Esophagus muscularis mucosa (tissue), 4 donors: ENCODE data around the gene SLC17A3. TPM values are rescaled to one million over a fixed set of nuclear protein-coding genes. Genes with fewer than 3 reads are reported as not detected.

Source experiments
- DNase-seq: peaks from one replicate; pipeline ENCODE4 v3.0.0-alpha.2; 2017; ENCODE audit errors: extremely low spot score
- H3K27ac ChIP-seq, 4 donors: fragments of 200-600 bp; sonication (generic); replicated peaks in 1 of 4; 1 replicate in 3 of 4; 2 replicates in 1 of 4; pipeline ENCODE4 v1.5.1; 2016 to 2019; ENCODE audit warnings: mild to moderate bottlenecking in 1 of 4
- H3K27me3 ChIP-seq, 4 donors: fragments of 200-600 bp; sonication (generic); one replicate each; pipeline versions ENCODE4 v1.5.1 to v1.6.0; 2016 to 2019
- H3K36me3 ChIP-seq, 4 donors: fragments of 200-600 bp; sonication (generic); one replicate each; pipeline ENCODE4 v1.5.1; 2016 to 2019
- H3K4me1 ChIP-seq, 4 donors: fragments of 200-600 bp; sonication (generic); one replicate each; pipeline ENCODE4 v1.5.1; 2016 to 2019
- H3K4me3 ChIP-seq, 4 donors: fragments of 200-600 bp; sonication (generic); 1 replicate in 2 of 4; 2 replicates in 2 of 4; pipeline ENCODE4 v1.5.1; 2016 to 2019; ENCODE audit warnings: mild to moderate bottlenecking in 4 of 4, moderate library complexity in 1 of 4
- H3K9me3 ChIP-seq, 4 donors: fragments of 200-600 bp; sonication (generic); 1 replicate in 3 of 4; 2 replicates in 1 of 4; pipeline ENCODE4 v1.5.1; 2016 to 2019
- EP300 ChIP-seq: sonication (generic); formaldehyde crosslinking; IDR thresholded peaks from one replicate; pipeline ENCODE4 v1.6.1; 2017; ENCODE audit warnings: antibody characterized with exemption
- POLR2A ChIP-seq: fragments of 450-650 bp; IDR thresholded peaks from one replicate; pipeline ENCODE4 v1.6.1; 2017; ENCODE audit warnings: antibody characterized with exemption, moderate library complexity, mild to moderate bottlenecking, low read depth
- POLR2AphosphoS5 ChIP-seq, 2 donors: sonication (generic); formaldehyde crosslinking; IDR thresholded peaks; one replicate each; pipeline ENCODE4 v1.6.1; 2017; ENCODE audit warnings: antibody characterized with exemption in 2 of 2
- WGBS: methylation state at CpG from one replicate; pipeline ENCODE4 v1.1.5; 2018; 5-methylcytosine and 5-hydroxymethylcytosine counted together
- intact Hi-C: fragments of 100-400 bp; cut with DNase I; formaldehyde crosslinking; loops from one replicate; pipeline ENCODE4 v1.15.1; 2023
- total RNA-seq, 4 donors: library from RNA; depleted of rRNA; stranded (reverse); fragments of >200 nt; gene quantifications; one replicate each; pipeline versions ENCODE4 v1.1.0 to v1.2.1, GENCODE V29; 2016
- TF ChIP-seq, protein P1 (sequence below), 3 experiments: fragments of 200-600 bp in 2 of 3; fragments of 450-650 bp in 1 of 3; sonication (generic) in 2 of 3; IDR thresholded peaks; one replicate each; pipeline ENCODE4 v1.5.1; 2017 to 2019; ENCODE audit warnings: antibody characterized with exemption in 3 of 3, mild to moderate bottlenecking in 2 of 3, moderate library complexity in 1 of 3

SLC17A3 gene, protein sequence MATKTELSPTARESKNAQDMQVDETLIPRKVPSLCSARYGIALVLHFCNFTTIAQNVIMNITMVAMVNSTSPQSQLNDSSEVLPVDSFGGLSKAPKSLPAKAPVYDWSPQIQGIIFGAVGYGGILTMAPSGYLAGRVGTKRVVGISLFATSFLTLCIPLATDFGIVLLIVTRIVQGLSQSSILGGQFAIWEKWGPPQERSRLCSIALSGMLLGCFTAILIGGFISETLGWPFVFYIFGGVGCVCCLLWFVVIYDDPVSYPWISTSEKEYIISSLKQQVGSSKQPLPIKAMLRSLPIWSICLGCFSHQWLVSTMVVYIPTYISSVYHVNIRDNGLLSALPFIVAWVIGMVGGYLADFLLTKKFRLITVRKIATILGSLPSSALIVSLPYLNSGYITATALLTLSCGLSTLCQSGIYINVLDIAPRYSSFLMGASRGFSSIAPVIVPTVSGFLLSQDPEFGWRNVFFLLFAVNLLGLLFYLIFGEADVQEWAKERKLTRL
- total RNA-seq: not detected

DNA sequence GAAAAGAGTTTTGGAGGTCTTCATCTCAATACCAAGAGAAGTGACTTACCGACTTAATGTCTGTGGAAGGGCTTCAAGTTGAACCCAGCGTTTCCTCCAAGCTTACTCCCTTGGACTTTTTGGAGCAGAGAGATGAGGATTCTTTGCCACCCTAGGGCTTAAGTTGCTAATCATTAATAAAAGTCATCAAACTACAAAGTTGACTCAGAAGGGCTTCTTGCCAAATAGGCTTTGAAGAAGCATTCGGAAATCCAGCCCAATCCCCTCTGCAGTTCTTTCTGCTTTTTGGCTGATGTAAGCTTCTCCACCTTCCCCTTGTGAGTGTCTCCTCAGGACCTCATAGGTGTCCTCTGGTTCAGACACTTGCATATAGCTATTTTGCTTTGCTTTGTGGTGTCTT lies at the start of gene SLC17A3:
SLC17A3 (minus strand) TSS at position 126 of the 400 bp plus-strand sequence. CDS start 5,856 bp downstream, outside the sequence.
- Histone ChIP-seq H3K9me3 (no peaks in the 10 kb centered on the region), H3K36me3 (no peaks in the 10 kb centered on the region), H3K27me3 (peaks cover 0 to 8% (median 0%) of the 10 kb centered on the region in 4 donors), H3K4me1 (no peaks in the 10 kb centered on the region), H3K27ac (no peak within 1 kb of the TSS), H3K4me3 (no peak within 1 kb of the TSS)
- DNase-seq: no peak
- TF ChIP-seq, protein P1, sequence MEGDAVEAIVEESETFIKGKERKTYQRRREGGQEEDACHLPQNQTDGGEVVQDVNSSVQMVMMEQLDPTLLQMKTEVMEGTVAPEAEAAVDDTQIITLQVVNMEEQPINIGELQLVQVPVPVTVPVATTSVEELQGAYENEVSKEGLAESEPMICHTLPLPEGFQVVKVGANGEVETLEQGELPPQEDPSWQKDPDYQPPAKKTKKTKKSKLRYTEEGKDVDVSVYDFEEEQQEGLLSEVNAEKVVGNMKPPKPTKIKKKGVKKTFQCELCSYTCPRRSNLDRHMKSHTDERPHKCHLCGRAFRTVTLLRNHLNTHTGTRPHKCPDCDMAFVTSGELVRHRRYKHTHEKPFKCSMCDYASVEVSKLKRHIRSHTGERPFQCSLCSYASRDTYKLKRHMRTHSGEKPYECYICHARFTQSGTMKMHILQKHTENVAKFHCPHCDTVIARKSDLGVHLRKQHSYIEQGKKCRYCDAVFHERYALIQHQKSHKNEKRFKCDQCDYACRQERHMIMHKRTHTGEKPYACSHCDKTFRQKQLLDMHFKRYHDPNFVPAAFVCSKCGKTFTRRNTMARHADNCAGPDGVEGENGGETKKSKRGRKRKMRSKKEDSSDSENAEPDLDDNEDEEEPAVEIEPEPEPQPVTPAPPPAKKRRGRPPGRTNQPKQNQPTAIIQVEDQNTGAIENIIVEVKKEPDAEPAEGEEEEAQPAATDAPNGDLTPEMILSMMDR (IDR thresholded peaks at IDR 0.05): no peak
- TF ChIP-seq EP300 (no peak), POLR2AphosphoS5 (IDR thresholded peaks at IDR 0.05) (no peak), POLR2A (no peak)
- intact Hi-C loops: no loop called here
- WGBS: 80% methylated on average over 3 of the region's 3 CpGs

DNA sequence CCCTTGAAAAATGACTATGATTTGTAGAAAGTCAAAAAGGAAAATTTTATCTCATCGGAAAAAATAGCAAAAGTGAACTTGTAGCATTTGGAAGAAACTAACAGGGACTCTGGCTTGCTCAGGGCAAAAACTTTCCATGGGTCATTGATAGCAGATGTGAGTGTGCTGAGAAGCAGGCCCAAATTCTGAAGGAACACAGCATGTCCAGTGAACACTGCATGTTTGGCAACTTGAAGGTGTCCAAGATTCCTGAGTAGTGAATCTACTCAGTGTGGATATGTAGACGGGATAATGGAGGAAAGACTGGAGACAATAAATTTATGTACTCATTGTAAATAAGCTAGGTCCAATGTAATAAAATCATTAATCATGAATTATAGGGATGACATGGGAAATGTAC lies 48.3 kb upstream of the SLC17A3 start:
- Histone ChIP-seq H3K27ac (no peak overlapping the region), H3K27me3 (peaks cover 0 to 5% (median 0%) of the 10 kb centered on the region in 4 donors), H3K4me1 (no peaks in the 10 kb centered on the region), H3K4me3 (no peak overlapping the region), H3K36me3 (no peaks in the 10 kb centered on the region), H3K9me3 (no peaks in the 10 kb centered on the region)
- DNase-seq: no peak
- TF ChIP-seq POLR2A (no peak), POLR2AphosphoS5 (IDR thresholded peaks at IDR 0.05) (no peak), EP300 (no peak)
- TF ChIP-seq, protein P1 (IDR thresholded peaks at IDR 0.05): no peak
- intact Hi-C loops: no loop called here
- WGBS: 73% methylated on average over 2 of the region's 2 CpGs

DNA sequence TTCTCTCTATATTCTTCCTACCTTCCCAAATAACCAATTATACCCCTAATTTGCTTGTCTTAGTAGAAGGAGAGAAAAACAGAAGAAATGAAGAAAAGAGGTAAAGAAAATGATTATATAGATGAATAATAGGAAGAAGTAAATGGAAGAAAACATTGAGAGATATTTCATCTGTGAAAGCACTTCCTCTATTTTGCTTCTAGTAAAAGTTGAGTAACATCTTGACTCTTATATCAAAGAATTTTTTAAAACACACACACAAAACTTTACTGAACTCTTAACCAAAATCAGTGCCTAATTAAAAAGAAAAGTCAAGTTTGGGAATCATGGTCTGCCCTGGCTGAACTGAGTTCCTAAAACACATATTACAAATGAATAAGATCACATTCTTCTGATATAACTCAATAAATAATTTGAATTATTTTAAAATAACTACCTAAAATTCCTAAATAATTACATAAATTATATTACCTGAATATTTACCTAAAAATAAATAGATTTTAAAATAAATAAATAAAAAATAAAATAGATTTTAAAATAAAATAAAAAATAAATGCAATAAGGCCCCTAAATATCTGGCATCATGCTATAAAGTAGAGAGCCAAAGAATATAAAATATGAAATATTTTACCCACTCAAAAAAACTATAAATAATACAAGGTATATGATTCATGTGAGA lies 47.6 kb upstream of the SLC17A3 start:
- TF ChIP-seq EP300 (no peak), POLR2A (no peak), POLR2AphosphoS5 (IDR thresholded peaks at IDR 0.05) (no peak)
- TF ChIP-seq, protein P1 (IDR thresholded peaks at IDR 0.05): no peak
- Histone ChIP-seq H3K27ac (no peak overlapping the region), H3K27me3 (peaks cover 0 to 5% (median 0%) of the 10 kb centered on the region in 4 donors), H3K4me3 (no peak overlapping the region), H3K9me3 (no peaks in the 10 kb centered on the region), H3K4me1 (no peaks in the 10 kb centered on the region), H3K36me3 (no peaks in the 10 kb centered on the region)
- intact Hi-C loops: no loop called here
- DNase-seq: no peak

DNA sequence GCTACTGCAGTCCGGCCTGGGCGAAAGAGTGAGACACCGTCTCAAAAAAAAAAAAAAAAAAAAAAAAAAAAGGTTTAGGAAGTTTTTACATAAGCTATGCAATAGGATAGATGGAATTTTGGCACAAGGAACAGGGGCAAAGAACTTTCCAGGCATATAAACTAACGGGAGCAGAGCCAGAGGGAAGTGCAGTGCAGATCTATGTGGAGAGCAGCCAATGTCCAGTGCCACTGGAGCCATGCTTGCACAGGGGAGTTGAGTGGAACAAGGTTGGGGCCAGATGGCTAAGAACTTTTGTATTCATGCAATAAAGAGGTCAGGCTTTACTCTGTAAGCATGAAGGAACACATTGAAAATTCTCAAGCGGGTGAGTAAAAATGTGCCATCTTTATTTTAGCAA lies 45.6 kb upstream of the SLC17A3 start:
- no peak overlapping the region for H3K4me3 ChIP-seq
- no peaks in the 10 kb centered on the region for H3K4me1 ChIP-seq
- no peaks in the 10 kb centered on the region for H3K9me3 ChIP-seq
- no peak for DNase-seq
- TF ChIP-seq POLR2AphosphoS5 (IDR thresholded peaks at IDR 0.05) (no peak), EP300 (no peak), POLR2A (no peak)
- TF ChIP-seq, protein P1 (IDR thresholded peaks at IDR 0.05): no peak
- H3K36me3 ChIP-seq: no peaks in the 10 kb centered on the region
- no peak overlapping the region for H3K27ac ChIP-seq
- intact Hi-C loops: no loop called here
- 88% methylated on average over 5 of the region's 5 CpGs for WGBS
- H3K27me3 ChIP-seq: peaks cover 0 to 15% (median 0%) of the 10 kb centered on the region in 4 donors
